Measurements from ENCODE around the gene LCOR. TPM values are rescaled to one million over a fixed set of nuclear protein-coding genes. Genes with fewer than 3 reads are reported as not detected.
A peak's percentile ranks its signal among the peaks of the same experiment; 100 is the strongest.

LCOR gene
- total RNA-seq, 2 donors from 2014 or later, result 58.7 to 70.2 TPM

DNA sequence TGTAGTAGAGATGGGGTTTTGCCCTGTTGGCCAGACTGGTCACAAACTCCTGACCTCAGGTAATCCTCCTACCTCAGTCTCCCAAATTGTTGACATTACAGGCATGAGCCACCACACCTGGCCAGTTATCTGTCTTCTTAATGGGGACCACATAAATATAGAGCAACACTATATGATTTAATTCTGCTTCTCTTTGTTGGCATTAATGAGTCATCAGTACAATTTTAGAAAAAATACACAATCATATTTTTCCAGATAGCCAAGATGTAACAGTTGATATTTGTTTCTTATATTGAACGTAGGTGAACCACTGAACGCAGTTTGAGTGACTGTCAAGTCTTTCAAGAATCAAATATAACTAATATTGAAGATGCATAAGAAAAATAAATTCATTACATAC, 48.5 kb downstream of the LCOR start:
- no peaks in the 10 kb centered on the region for H3K27me3 Mint-ChIP-seq
- no peaks in the 10 kb centered on the region for H3K9me3 Mint-ChIP-seq
- H3K4me1 Mint-ChIP-seq (ENCODE audit: low read depth in 2 of 2), result peaks cover 34 to 41% of the 10 kb centered on the region in 2 donors
- H3K36me3 Mint-ChIP-seq, result peaks cover 4% of the 10 kb centered on the region
- ATAC-seq, result no peak
- no peak for DNase-seq (ENCODE audit: low spot score)
- no peak overlapping the region for H3K27ac Mint-ChIP-seq
- H3K4me3 Mint-ChIP-seq, result no peak overlapping the region

- Mint-ChIP-seq H3K9me3 (no peaks in the 10 kb centered on the region), H3K4me1 (ENCODE audit: low read depth in 2 of 2) (peaks cover 40 to 42% of the 10 kb centered on the region in 2 donors), H3K4me3 (peak overlapping the region; percentile 71), H3K27ac (peak overlapping the region; percentile 50 to 76), H3K36me3 (peaks cover 17% of the 10 kb centered on the region), H3K27me3 (no peaks in the 10 kb centered on the region)
- no peak for DNase-seq (ENCODE audit: low spot score)
- ATAC-seq, result peak in 1 of 2 donors; percentile 13
Observed at GRCh38 chr10:96889415-96890171, 57.5 kb downstream of the LCOR start.

DNA sequence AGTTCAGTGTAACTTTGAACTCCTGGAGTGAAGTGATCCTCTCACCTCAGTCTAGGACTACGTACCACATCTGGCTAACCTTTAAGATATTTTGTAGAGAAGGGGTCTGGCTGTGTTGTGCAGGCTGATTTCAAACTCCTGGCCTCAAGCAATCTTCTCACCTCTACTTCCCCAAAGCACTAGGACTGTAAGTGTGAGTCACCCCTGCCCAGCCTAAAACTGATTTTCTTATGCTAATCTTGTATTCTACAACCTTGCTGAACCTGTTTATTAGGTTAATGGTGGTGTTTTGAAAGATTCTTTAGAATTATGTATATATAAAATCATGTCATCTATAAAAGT, 58.0 kb downstream of the LCOR start:
- peak; percentile 65 to 67 for ATAC-seq
- Mint-ChIP-seq H3K4me1 (ENCODE audit: low read depth in 2 of 2) (peaks cover 42 to 45% of the 10 kb centered on the region in 2 donors), H3K36me3 (peaks cover 17% of the 10 kb centered on the region), H3K27me3 (no peaks in the 10 kb centered on the region), H3K9me3 (no peaks in the 10 kb centered on the region), H3K4me3 (peak overlapping the region; percentile 71), H3K27ac (peak overlapping the region; percentile 50 to 76)
- no peak for DNase-seq (ENCODE audit: low spot score)

GRCh38 chr10:96890580-96890979, 58.5 kb downstream of the LCOR start:
- DNase-seq (ENCODE audit: low spot score), result no peak
- H3K36me3 Mint-ChIP-seq, result peaks cover 17% of the 10 kb centered on the region

GRCh38 chr10:96891840-96892239, 59.7 kb downstream of the LCOR start:
- no peaks in the 10 kb centered on the region for H3K27me3 Mint-ChIP-seq
- peaks cover 51 to 60% of the 10 kb centered on the region in 2 donors for H3K4me1 Mint-ChIP-seq (ENCODE audit: low read depth in 2 of 2)
- H3K9me3 Mint-ChIP-seq, result no peaks in the 10 kb centered on the region
- H3K27ac Mint-ChIP-seq, result peak overlapping the region; percentile 20 to 75
- H3K36me3 Mint-ChIP-seq, result peaks cover 17% of the 10 kb centered on the region
- DNase-seq (ENCODE audit: low spot score) (no peak), ATAC-seq (peak; percentile 72 to 81)
- peak overlapping the region; percentile 77 for H3K4me3 Mint-ChIP-seq

More at GRCh38 chr10:96890580-96890979, 58.5 kb downstream of the LCOR start:
- Mint-ChIP-seq H3K27ac (peak overlapping the region; percentile 20 to 50), H3K27me3 (no peaks in the 10 kb centered on the region), H3K9me3 (no peaks in the 10 kb centered on the region), H3K4me1 (ENCODE audit: low read depth in 2 of 2) (peaks cover 47 to 50% of the 10 kb centered on the region in 2 donors), H3K4me3 (peak overlapping the region; percentile 77)
- no peak for ATAC-seq

GRCh38 chr10:96895662-96896424, 63.7 kb downstream of the LCOR start:
- no peak for DNase-seq (ENCODE audit: low spot score)
- H3K4me1 Mint-ChIP-seq (ENCODE audit: low read depth in 2 of 2), result peaks cover 51 to 69% of the 10 kb centered on the region in 2 donors
- H3K27ac Mint-ChIP-seq, result no peak overlapping the region
- H3K4me3 Mint-ChIP-seq, result no peak overlapping the region
- H3K36me3 Mint-ChIP-seq, result peaks cover 11% of the 10 kb centered on the region
- no peaks in the 10 kb centered on the region for H3K27me3 Mint-ChIP-seq
- no peaks in the 10 kb centered on the region for H3K9me3 Mint-ChIP-seq
- no peak for ATAC-seq

GRCh38 chr10:96896884-96897589, 64.9 kb downstream of the LCOR start:
- ATAC-seq, result peak; percentile 61 to 79
- H3K9me3 Mint-ChIP-seq, result no peaks in the 10 kb centered on the region
- H3K27ac Mint-ChIP-seq, result peak overlapping the region; percentile 75 to 79
- peaks cover 48 to 65% of the 10 kb centered on the region in 2 donors for H3K4me1 Mint-ChIP-seq (ENCODE audit: low read depth in 2 of 2)
- no peaks in the 10 kb centered on the region for H3K27me3 Mint-ChIP-seq
- H3K4me3 Mint-ChIP-seq, result peak overlapping the region; percentile 69
- peaks cover 8% of the 10 kb centered on the region for H3K36me3 Mint-ChIP-seq
- DNase-seq (ENCODE audit: low spot score), result no peak

GRCh38 chr10:96902117-96902516, 70.0 kb downstream of the LCOR start:
- Mint-ChIP-seq H3K27me3 (no peaks in the 10 kb centered on the region), H3K9me3 (no peaks in the 10 kb centered on the region), H3K36me3 (no peaks in the 10 kb centered on the region), H3K4me1 (ENCODE audit: low read depth in 2 of 2) (peaks cover 42 to 51% of the 10 kb centered on the region in 2 donors), H3K4me3 (peak overlapping the region; percentile 47), H3K27ac (peak overlapping the region in 1 of 2 donors; percentile 1)
- ATAC-seq (no peak), DNase-seq (ENCODE audit: low spot score) (no peak)

DNA sequence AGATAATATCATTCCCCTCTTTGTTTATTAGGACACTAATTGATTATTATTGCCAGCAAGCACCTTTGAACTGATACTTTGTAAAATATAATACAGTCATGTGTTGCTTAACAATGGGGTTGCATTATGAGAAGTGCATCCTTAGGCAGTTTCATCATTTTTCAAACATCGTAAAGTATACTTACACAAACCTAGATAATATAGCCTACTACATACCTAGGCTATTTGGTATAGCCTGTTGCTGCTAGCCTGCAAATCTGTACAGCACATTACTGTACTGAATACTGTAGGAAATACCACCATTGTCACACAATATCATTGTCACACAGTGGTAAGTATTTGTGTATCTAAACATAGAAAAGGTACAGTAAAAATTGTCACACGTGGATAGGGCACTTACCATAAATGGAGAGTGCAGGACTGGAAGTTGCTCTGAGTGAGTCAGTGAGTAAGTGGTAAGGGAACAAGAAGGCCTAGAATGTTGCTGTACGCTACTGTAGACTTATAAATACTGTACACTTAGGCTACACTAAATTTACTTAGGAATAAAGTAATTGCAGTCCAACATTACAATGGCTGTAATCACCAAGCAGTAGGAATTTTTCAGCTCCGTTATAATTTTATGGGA, 70.7 kb downstream of the LCOR start:
- peak; percentile 50 to 80 for ATAC-seq

DNA sequence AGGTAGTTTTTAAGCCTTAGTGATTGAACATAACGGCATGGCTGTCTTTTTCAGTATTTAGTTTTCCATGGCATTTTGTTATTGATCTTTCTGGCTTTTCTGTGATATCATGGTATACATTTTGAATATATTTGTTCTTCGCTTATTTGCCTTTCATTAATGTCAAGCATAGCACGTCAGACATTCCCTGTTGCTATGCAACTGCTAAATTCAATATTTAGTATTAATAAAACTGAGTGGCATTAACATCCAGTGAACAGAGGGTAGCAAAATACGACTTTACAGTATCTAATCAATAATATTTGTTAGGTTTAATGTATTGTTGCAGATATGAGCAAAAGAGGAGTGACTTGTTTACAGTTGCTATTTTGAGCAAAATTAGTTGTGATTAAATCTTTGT, 72.5 kb downstream of the LCOR start:
- H3K4me1 Mint-ChIP-seq (ENCODE audit: low read depth in 2 of 2), result peaks cover 30 to 31% of the 10 kb centered on the region in 2 donors
- no peak overlapping the region for H3K27ac Mint-ChIP-seq
- H3K9me3 Mint-ChIP-seq, result no peaks in the 10 kb centered on the region

More for the DNA sequence above, 70.7 kb downstream of the LCOR start:
- H3K36me3 Mint-ChIP-seq, result no peaks in the 10 kb centered on the region
- H3K4me1 Mint-ChIP-seq (ENCODE audit: low read depth in 2 of 2), result peaks cover 37 to 44% of the 10 kb centered on the region in 2 donors
- no peaks in the 10 kb centered on the region for H3K9me3 Mint-ChIP-seq
- no peaks in the 10 kb centered on the region for H3K27me3 Mint-ChIP-seq
- H3K27ac Mint-ChIP-seq, result peak overlapping the region in 1 of 2 donors; percentile 23
- no peak for DNase-seq (ENCODE audit: low spot score)
- peak overlapping the region; percentile 47 for H3K4me3 Mint-ChIP-seq

GRCh38 chr10:96906864-96907263, 74.8 kb downstream of the LCOR start:
- Mint-ChIP-seq H3K36me3 (no peaks in the 10 kb centered on the region), H3K27ac (no peak overlapping the region), H3K9me3 (no peaks in the 10 kb centered on the region), H3K27me3 (no peaks in the 10 kb centered on the region), H3K4me1 (ENCODE audit: low read depth in 2 of 2) (peaks cover 29 to 30% of the 10 kb centered on the region in 2 donors), H3K4me3 (no peak overlapping the region)
- no peak for DNase-seq (ENCODE audit: low spot score)
- ATAC-seq, result no peak

More for the DNA sequence above, 72.5 kb downstream of the LCOR start:
- Mint-ChIP-seq H3K27me3 (no peaks in the 10 kb centered on the region), H3K4me3 (no peak overlapping the region), H3K36me3 (no peaks in the 10 kb centered on the region)
- ATAC-seq, result no peak
- DNase-seq (ENCODE audit: low spot score), result no peak

- Mint-ChIP-seq H3K9me3 (no peaks in the 10 kb centered on the region), H3K4me1 (ENCODE audit: low read depth in 2 of 2) (peaks cover 12 to 18% of the 10 kb centered on the region in 2 donors), H3K27ac (no peak overlapping the region), H3K27me3 (no peaks in the 10 kb centered on the region), H3K4me3 (no peak overlapping the region), H3K36me3 (peaks cover 7% of the 10 kb centered on the region)
- no peak for ATAC-seq
- no peak for DNase-seq (ENCODE audit: low spot score)
Observed at GRCh38 chr10:96910488-96911395, 78.6 kb downstream of the LCOR start.
